Epidermal melanocyte (primary cell): ENCODE results near the gene SCFD2.

Experiments
- DNase-seq: peaks from one replicate; pipeline ENCODE4 v3.0.0; 2011; ENCODE audit warnings: low spot score; ENCODE audit not compliant: insufficient read length

SCFD2 gene

DNA sequence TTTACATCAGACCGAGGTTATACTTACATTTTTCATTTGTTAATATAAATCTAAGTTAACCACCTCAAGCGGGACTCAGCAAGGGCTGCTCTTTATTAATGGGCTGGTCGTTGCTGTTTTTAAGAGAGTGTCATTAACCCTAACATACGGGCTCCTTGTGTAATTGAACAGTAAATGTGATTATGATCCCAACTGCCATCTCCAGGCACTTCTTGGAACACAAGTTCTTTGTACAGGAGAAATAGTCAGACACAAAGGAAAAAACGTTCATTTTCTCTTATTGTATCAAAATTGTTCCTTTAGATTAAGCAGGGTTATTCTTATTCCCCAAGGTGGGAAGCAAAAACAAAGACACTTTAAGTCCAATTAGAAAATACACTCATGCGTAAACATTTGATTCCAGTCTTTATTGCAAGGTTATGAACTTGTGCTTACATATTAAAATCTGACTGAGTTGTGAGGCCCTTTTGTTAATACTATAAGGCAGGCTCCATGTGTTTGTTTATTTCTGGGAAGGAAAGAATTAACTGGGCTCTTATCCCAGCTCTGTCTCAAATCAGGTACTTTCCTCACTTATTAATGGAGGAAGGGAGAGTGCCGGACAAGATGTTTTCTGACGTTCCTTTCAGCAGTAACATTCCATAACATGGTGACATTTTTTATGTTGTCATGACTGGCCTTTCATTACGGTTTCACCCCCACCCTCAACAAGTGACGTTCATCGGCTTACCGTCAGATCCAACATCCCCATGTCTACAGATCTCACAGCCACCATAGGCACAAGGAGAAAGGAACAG, 407.8 kb downstream of the SCFD2 start:
- no peak for DNase-seq

DNA sequence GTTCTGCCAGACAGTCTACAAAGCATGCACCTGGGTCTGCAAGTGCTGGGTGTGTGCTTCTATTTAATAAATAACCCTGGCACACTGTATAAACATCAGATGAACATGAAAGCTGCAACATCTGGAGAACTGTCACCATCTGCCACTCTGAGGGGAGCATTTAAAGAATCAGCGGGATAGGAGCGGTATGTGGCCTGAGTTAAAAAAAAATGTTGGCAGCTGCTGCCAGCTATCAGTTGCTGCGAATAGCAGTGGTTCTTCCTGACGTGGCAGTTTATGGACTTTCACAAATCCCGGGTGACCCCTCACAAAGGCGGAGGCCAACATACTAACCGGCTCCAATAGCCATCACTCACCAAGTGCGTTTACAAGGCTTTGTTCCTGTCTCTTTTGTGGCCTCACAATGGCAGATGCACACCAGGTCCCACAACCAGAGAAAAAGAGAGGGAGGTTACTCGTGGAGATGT, 408.6 kb downstream of the SCFD2 start:
- DNase-seq, result no peak

DNA sequence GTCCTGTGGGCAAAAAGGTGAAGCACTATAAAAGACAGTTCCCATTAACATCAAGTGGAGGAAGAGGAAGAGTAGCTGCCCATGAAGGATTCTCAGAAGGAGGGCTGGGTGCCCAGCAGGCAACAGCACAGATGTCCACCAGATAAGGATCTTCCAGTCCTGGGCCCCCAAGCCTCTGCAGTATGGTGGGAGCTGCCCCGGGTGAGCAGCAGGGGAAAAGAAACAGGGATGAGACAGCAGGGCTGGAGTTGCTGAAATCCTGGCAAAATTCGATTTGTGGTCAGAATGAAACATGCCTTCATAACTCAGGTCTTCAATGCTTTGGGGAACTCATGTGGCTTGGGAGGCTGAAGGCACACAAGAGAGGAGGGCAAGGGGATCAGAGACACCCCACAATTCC, 409.2 kb downstream of the SCFD2 start:
- DNase-seq, result no peak

DNA sequence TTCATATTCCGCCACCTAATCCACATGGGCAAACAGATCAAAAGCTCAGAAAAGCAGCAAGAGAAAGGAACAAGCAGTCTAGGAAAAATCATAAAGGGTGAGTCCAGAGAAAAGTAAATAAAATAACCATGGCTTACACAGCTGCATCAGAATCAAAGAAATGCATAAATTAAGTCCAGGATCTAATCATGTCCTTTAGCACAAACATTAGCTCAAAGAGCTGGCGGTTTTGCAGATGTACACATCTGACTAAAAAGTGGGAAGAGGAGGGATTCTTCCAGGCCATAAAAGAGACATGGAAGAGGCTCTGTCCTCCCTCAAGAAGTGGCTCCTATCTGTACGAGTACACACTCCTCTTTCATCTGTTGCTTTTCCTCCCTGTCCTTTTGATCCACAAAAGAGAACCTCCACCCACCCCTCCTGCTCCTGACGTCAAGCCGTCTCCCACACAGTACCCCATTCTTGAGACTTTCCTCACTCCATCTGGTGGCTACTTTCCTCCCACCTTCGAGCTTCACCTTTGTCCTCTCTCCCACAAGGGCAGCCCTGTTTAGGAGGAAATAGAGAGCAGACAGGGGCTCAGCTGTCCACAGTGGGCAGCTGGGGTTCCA, 411.2 kb downstream of the SCFD2 start:
- no peak for DNase-seq

DNA sequence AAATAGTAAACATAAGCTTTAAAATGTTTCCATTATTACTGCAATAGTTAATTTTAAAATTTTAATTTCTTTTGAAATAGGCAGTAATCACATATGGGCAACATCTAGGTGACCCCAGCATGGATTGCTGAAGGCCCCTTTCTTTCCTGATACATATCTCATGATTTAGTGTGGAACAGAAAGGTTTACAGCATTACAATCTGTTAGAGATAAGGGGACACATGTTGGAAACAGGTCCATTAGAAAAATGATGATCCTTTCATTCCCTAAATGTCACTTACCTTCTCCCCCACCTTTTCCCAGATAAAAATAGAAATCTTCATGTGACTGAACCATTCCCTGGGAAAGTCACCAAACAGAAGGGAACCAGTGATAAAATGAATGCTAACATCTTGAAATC, 413.3 kb downstream of the SCFD2 start:
- no peak for DNase-seq

DNA sequence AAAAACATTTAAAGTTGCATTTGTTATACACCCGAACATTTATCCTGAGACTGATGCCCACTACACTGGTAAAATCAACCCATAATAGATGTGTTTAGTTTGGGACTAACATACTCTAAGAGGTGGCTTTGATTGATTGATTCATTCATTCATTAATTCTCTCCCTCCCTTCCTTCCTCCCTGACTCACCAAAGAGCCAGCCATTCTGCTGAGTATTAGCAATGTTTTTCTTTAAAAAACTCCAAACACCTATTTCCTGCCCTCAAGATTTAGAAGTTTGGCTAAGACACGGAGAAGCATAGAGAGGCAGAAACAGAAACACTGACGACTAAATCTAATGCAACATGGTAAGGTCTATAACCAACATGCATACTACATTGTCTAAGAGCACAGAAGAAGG, 414.8 kb downstream of the SCFD2 start:
- DNase-seq, result no peak

DNA sequence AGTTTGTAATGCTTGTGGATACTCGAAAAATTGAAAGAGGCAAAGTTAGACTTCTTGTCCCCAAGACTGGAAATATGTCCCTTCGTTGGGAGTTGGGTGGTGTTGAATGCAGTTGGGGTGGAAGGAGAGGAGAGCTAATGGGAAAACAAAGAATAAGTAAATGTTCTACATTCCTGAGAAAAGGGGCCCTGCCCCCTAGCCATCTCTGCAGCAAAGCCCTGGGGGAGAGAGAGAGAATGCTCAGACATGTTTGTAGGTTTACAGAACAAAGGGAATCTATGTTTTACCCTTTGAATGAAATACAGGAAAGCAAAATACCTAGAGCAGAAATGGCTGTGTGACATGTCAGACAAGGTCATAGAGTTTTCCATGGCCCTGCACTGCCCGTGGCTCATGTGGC, 415.6 kb downstream of the SCFD2 start:
- no peak for DNase-seq

DNA sequence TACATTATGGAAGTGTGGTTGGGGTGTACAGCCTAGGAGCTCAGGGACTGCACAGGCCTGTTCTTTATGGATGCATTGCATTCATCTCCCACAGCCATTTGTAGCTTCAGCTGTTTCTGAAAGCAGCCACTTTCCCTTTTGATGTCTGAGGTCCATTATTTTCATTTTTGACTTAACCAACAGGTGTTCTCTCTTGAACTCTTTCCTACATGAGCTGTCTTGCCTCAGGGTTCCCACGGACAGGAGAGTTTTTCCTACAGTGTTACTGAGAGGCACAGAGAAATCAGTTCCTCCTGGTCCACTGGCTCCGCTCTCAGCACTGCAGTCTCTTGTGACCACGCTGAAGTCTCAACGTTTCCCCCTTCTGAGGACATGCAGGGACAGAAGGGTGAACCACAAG, 416.5 kb downstream of the SCFD2 start:
- DNase-seq, result no peak

DNA sequence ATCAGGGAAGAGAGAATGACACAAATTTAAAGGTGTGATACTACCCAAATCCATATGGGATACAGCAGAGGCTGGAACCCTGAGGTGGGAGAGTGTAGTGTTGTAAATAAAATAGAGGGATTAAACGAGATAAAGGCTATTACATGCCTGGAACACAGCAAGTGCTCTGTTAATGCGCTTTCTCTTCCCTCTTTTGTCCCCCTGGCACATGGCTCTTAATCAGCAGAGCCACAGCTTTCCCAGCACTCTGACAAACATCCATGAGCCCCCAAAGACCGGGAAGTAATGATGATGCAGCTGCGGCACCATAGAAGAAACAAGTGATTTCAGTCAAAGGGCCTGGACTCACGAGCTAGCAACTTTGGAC, 417.8 kb downstream of the SCFD2 start:
- DNase-seq, result no peak

DNA sequence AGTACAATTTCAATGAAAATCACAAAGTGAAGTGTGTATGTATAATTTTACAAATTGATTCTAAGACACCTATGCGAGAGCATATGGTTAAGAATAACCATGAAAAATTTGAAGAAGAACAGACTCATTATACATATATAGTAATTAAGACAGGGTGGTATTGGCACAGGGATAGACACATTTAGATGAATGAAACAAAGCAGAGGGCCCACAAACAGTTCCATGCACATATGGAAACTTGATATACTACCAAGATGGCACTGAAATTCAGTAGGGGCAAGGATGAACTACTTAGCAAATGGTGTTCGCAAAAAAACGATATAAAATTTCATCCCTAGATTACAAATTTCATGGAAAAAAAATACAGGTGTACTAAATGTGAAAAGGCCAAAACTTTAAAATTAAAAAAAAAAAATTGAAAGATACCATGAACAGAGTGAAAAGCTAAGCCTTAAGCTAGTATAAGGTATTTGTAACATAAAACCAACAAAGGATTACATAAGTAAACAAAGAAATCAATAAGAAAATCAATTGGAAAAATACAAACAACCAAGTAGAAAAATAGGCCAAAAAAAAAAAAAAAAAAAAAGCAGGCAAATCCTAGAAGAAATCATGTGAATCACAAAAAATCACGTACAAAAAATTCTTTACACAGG, 418.3 kb downstream of the SCFD2 start:
- DNase-seq, result no peak

DNA sequence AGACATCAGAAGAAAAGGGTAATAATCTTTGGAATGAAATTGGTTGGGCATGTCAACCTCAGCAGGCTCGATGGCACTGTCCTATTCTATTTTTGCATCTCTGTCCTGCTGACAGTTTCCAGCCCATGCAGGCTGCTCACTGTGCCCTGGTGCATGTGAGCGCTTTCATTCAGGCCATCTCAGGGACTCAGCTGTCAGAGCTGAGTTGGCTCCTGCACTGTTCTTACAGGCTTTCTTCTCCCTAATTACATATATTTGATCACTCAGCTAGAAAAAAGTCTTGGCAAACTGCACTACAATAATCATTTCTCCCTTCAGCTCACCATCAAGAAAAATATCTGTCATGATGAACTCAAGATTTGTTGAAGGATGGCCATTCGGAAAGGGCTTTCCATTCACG, 419.0 kb downstream of the SCFD2 start:
- no peak for DNase-seq

DNA sequence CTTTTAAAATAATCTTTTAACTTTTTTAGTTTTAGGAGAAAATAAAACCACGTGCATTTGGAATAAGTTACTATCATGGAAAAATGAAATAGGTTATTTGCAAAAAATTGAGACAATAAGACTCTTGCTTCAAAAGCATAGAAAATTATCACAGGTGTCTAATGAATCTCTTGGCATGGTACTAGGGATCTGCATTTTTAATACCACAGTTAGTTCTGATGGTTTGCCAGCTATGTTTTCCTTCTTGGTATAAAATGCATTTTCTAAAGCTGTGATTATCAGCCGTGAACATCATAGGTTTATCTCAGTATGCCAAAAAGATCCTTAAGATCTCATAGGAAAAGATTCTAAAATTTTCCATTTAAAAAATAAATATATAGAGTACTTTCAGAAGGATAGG, 419.9 kb downstream of the SCFD2 start:
- no peak for DNase-seq

DNA sequence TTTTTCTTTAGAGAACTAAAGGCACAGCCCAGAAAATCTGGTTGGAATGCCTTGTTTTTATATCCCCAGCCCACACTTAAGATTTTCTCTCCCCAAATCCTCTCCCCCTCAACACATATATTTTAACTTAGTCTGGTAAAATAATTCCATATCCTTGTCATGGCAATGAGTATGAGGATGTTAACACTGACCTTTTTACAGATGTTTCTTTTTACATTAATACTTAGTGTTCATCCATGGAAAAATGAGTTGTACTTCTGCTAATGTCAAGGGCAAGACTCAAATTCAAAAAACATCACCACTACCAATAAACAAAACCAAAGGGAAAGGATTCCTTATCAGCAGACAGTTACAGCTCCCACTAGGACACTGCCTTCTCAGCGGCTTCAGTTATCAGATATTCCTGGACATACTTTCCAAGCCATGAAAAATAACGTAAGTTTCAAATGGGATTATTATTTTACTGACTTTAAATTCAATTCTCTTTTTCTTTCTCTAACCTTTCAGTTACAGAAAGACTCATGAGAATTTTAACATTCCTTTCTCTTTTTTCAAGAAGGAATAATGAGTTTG, 420.4 kb downstream of the SCFD2 start:
- DNase-seq, result no peak

DNA sequence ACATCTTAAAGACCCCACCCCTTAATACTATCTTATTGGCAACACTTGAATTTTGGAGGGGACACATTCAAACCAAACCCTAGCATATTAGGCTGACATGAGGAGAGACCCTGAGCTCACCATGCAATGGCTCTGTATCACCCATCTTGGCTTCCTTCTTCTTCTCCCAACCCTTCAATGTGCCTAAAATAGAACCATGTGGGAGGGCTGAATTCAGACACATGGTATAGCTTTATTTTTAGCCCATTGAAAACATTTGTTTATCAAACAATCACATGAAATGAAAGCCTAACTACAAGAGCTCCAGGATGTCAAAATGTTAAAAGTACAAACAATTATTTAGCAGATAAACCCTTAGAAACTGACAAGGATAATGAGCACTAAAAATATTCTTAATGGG, 422.2 kb downstream of the SCFD2 start:
- DNase-seq, result no peak

DNA sequence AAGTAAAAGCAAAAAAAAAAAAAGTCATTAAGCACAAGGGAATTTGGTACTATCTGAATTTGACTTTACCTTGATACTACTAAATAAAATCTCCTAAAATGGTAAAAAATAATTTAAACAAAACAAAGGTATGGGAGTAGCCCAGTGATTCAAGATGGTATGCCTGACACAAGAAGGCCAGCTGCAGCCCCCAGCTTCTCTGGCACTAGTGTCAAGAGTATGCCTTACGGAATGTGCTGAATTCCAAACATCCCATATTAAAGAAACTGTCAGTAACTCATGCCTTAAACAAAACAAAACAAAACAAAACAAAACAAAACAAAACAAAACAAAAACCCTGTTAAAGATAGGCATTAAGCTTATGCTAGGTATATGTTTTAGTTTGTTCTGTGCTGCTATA, 422.9 kb downstream of the SCFD2 start:
- DNase-seq, result no peak

DNA sequence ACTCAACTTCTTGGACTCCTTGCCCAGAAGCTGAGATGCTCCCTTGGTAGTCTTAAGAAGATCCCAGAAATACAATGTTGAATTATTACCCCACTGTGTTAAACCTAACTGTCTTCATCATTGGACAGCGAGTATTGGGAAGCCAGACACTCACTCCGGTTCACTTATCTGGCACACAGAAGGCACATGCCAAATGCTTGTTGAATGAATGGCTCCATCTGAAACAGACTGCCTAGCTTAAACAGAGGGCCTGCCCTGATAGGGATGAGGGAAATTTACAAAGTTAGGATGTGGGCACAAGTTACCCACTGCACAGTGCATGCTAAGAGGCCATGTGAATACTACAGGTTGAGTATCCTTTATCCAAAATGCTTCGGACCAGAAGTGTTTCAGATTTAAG, 424.4 kb downstream of the SCFD2 start:
- DNase-seq, result no peak

DNA sequence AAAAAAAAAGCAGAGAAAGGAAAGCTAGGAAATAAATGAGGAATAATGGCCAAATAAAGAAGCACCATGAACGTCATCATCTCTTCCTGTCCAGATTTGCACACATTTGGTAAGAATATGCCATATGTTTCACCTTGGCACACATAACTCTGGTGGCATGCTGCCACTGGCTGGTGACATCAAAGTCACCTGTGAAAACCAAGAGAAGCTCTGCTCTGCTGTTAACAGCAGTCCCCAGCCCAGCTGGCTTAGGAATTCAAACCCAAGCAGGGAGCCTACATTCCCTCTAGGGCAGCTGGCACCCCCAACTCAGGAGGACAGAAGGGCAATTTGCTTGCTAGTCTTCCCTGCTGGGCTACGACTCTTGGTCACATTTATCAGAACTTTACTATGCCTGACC, 426.1 kb downstream of the SCFD2 start:
- no peak for DNase-seq

DNA sequence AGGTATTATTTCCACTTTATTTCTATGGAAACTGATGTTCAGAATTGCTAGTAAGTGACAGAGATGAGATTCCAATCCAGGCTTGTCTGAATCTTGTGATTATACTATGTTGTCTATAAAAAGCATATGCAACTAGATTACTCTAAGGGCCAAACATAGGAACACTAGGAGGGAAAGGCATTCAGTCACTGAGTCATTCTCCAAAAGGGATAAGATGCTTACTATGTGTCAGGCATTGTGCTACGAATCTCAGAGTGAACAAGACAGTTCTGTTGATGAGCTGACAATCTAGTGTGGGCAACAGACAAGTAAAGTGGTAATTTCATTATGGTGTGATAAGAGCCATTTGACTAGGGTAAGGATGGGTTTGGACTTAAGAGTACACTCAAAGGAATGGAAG, 426.5 kb downstream of the SCFD2 start:
- no peak for DNase-seq

DNA sequence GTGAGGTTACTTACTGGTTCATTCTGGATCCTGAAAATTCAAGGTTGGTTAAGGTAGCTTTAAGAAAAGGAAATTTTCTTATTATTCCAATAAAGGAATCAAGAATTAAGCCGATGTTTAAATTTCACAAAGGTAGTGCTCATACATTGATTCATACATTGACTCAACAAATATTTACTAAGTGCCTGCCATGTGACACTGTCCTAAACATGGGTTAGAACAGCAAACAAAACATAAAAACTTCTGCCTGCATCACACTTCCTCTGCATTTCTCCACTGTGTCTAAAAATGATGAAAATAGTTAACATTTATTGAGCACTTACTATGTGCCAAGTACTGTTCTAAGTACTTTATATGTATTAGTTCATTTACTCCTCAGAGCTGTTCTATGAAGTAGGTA, 428.0 kb downstream of the SCFD2 start:
- DNase-seq, result no peak

DNA sequence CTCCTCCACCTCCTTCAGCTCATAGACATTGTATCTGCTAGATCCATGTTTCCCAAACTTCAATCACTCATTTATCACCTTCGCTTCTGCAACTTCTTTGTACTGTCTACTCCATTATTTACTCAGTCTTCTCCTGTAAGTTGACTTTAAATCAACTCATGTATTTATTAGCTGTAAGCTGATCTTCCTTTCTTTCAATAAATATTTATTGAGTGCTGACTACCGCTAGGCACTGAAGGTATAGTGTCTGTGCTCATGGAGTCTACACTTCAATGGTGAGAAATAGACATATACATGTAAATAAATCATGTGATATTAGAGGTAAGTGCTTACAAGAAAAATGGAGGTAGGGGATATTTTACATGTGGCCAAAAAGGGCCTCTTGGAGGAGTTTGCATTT, 429.1 kb downstream of the SCFD2 start:
- DNase-seq, result no peak

DNA sequence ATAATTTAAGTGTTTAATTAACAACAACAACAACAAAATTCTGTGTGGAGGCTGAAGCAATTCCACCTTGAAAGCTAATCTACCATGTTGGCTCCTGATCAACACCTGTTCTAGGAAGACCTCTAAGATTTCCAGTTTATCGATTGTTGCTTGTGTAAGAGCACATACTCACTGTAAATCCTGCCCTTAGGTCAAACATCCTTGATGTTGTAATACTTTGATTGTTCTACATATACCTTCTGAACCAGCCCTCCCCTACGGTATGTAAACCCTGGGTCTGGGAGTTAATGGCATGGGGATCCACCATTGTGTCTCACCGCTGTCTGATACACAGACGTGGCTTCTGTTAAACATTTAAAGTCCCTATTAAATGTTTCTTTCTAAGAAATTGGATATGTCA, 430.5 kb downstream of the SCFD2 start:
- DNase-seq, result no peak

DNA sequence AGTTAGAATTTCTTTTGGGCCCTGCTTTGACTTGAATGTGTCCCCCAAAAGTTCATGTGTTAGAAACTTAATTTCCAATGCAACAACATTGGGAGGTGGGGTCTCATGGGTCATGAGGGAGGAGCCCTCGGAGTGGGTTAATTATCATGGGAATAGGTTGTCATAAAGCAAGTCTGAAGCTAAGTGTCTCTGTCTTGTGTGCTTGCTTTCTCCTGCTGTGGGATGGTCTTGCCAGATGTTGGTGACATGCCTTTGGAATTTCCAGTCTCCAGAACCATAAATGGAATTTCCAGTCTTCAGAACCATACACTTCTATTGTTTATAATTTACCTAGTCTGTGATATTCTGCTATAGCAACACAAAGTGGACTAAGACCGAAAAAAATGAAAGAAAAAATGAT, 432.1 kb downstream of the SCFD2 start:
- DNase-seq, result no peak
